GM18508 (cell line): Measurements from ENCODE around the gene KLHDC8B.

ENCODE experiments used
- ATAC-seq: cut with Tn5 transposase; IDR thresholded peaks from one replicate; pipeline ENCODE4 v1.9.1; 2021; ENCODE audit warnings: moderate number of reproducible peaks; ENCODE audit not compliant: insufficient read depth, unreplicated experiment

The KLHDC8B gene

DNA sequence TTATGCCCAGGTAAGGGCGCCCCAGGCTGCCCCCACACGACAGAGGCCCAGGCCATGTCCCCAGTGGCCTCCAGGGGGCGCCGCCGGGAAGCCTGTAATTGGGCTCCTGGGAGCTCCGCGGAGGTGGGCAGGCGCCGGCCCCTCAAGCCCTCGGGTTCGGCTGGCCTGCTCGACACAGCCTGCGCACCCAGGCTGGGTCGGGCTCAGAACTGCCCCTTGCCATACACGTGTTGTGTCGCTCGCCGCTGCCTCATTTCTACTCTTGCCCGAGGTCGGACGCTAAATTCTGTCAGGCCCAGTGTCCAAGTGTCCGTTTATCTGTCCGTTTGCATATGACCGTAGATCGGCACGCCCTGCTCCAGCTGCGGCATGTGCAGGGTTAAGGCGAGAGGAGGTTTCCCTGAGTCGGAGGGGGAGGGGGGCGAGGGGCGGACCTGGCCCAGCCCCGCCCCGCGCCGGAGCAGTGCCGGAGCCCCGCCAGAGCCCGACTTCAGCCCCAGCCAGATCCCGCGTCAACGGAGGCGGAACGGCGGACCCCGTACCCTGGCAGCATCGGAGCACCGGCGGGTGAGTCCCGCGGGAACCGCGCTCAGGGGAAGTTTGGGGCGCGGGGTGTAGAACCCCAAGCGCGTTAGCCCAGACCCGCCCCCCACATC, at the start of gene KLHDC8B:
KLHDC8B (plus strand) TSS at position 480 of the 656 bp plus-strand sequence. CDS start 1,172 bp downstream, outside the sequence.
- no peak for ATAC-seq

DNA sequence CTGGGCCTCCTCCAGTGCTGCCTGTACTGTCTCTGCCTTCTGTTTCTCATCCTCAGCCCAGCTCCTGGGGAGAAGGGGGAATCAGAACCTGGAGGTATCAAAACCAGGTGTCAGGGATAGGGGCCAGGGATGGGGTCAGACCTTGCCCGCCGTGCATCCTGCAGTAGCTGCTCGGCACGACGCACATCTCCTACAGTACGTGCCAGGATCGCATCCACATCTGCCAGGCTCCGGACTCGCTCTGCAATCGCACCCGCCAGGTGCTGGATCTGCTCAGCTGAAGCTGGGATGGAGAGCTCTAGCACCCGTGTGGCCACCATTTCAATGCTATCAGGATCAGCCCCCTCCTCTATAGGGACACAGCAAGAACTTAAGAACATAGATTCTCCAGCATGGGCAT, 49.4 kb upstream of the KLHDC8B start:
- ATAC-seq: no peak

- ATAC-seq: no peak
These were observed 48.9 kb upstream of the KLHDC8B start for GRCh38 chr3:49122451-49122850.

DNA sequence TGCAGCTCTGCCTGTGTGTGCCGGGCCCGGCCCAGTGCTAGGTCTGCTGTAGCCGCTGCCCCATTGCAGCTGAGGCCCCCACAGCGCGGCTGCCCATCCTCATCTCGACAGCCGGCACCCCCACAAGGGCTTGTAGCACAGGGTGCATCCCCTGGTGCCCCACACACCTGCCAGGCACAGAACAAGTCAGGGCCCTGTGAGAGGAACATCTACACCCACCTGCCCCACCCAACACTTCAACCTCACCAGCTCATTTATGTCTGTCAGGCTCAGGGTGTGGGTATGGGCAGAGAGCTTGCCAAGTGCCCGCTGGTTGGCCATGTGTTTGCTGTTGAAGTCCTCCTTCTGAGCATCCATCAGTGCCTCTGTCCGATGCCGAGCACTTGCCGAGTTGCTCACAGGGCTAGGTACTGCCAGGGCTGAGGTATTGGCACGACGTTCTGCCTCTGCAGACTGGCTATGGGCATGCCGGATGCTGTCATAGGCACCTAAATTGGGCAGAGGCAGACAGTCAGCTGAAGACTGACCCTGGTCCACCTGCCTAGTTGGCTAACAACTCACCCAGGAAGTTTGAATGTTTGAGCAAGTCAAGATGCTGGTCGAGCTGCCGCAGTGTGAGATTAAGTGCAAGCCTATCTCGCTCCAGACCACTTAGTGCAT, 48.4 kb upstream of the KLHDC8B start:
- ATAC-seq: no peak

DNA sequence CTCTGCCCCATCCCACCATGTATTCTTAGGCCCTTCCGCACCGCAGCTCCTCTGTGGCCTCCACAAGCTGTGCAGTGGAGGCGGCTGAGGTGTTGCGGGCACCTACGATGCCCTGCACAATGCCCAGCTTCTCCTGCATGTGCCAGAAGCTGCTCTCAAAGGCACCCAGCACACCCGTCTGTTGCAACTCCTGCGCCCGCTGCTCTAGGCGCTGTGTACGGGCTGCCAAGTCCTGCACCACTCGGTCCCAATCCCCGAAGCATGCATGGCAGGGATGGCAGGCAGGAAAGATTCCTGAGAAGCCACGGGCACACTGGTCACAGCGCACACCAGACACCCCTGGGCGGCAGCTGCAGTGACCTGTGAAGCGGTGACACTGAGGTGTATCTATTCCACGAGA, 47.7 kb upstream of the KLHDC8B start:
- ATAC-seq: no peak

DNA sequence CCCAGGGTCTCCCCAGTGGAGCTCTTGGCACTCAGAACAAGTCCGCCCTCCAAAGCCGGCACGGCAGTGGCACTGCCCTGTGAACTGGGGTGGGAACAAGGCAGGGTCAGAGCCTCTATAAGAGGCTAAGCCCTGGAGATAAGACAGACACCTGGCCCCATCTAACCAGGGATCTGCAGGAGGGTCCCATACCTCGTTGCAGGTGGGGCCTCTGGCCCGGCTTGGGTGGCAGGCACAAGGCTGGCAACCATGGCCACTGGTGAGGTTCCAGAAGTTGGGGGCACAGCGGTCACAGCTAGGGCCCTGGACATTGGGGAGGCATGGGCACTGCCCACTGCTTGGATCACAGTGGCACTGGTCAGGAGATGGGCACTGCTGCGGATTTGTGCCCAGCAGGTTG, 47.2 kb upstream of the KLHDC8B start:
- ATAC-seq: no peak

GRCh38 chr3:49124991-49125670, 46.3 kb upstream of the KLHDC8B start:
- no peak for ATAC-seq

DNA sequence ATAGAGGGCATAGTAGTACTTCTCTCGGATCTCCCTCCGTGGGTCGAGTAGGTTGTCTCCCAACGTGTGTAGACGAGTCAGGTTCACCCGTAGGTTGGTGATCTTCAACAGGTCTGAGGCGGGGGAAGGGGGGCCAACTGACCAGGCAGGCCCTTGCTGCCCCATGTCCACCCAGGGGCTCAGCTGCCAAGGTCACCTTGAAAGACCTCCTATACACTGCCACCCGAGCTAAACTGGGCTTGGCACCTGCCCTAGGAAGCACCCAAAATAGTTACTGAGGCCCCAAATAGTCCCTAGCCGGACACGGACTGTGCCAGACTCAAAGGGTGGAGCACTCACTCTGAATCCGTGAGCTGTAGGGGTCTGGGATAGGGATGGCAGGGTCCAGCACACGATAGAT, 40.4 kb upstream of the KLHDC8B start:
- ATAC-seq: no peak

DNA sequence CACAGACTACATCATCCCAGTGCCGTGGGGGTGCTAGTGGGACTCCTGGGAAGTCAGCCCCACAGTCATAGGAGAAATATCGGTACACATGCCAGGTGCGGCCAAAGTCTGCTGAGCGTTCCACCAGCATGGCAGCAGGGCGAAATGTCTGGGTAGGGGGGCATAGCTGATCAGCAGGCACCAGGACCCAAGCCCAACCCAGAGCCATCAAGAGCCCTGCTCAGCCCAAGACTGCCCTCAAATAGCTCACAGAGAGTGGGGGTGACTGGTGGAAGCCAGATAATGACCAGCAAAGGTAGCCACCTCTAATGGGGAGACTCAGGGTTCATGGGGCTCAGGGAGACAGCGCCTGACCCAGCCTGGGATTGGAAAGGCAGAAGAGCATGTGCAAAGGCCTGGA, 39.8 kb upstream of the KLHDC8B start:
- ATAC-seq: no peak

GRCh38 chr3:49132073-49132436, 39.3 kb upstream of the KLHDC8B start:
- no peak for ATAC-seq

DNA sequence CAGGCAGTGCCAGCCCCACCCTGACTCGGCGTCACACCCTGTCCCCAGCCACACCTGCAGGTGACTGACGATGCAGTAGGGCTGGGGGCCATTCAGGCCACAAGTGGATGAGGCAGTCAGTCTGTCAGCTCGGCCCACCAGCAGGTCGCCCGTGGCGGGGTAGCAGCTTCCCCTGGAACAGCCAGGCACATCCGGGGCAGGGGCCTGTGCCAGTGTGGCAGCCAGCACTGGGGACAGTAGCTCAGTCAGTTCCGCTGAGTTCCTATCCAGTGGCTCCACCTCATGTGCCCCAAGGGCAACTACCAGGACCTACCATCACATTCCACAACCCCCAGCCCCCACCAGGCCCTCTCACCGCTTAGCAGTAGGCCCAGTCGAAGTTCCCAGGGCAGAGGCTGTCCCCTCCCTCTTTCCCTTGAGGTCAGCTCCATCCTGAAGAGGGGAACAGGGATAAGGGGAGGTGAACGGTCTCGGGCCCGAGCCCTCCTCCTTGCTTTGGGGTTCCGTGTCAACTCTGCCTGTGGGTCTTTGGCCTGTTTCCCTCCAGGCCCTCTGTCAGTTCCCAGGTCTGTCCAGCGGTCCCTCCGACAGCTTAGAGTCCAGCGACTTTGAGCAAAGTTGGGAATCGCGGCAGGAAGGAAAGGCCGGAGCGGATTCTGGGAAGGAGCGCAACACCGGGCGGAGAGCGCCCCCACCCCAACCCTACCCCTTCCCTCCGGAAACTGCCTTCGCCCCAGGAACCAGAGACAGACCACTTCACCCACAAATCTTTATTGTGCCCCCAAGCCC, 38.8 kb upstream of the KLHDC8B start, which contains the start of gene LAMB2:
LAMB2 (minus strand) TSS at position 614 of the 789 bp plus-strand sequence; CDS start at position 431, 183 bp downstream.
- ATAC-seq: no peak

GRCh38 chr3:49133226-49133951, 38.0 kb upstream of the KLHDC8B start:
- ATAC-seq: no peak

DNA sequence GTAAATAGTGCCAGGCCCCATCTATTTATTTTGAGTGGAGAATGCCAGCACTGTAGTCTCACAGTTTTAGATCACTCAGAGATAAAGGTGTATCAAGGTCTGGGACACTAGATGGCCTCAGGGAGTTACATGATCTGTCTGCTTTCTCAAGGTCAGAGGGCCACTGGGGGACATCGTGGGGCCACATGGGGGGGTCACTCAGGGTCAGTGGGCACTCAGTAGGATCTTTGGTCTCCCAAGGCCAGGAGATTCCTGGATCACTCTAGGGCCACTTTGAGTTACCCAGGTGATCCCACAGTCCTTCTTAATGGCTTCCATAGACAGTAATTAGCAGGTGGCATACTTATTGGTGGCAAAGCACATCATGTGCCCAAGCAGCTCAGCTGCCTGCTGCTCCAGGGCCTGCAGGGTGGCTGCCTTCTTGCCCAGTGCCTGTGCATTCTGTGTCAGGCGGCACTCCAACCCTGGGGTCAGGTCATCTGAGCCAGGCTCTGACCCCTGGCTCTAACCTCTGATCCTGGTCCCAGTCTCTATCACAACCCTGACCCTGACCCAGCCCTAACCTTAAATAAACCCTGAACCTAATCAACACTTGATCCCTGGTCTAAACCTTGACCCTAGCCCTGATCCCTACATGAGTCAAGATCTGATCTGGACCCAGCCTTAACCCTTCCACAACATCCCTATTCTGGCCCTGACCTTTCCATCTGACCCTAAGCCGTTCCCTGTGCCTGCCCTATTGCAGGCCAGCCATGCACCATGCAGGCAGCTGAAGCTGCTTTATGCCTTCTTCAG, 36.7 kb upstream of the KLHDC8B start:
- no peak for ATAC-seq

- ATAC-seq: no peak
These were observed 35.9 kb upstream of the KLHDC8B start for GRCh38 chr3:49135499-49135898.

DNA sequence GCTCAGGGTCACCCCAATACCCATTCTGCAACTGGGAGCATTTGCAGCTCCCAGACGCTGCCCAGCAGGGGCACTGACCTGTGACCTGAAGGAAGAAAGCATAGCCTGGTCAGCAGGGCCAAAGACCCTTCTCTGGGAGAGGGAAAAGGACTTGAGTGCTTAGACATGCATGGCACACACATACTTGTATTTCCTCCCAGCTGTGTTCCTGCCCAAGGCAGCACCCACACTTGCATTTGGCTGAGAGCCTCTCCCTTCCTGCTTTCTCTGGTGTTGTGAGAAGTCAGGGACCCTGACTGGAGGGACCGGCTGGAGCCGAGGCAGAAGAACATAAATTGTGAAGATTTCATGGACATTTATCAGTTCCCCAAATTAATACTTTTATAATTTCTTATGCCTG, 31.3 kb upstream of the KLHDC8B start:
- no peak for ATAC-seq

DNA sequence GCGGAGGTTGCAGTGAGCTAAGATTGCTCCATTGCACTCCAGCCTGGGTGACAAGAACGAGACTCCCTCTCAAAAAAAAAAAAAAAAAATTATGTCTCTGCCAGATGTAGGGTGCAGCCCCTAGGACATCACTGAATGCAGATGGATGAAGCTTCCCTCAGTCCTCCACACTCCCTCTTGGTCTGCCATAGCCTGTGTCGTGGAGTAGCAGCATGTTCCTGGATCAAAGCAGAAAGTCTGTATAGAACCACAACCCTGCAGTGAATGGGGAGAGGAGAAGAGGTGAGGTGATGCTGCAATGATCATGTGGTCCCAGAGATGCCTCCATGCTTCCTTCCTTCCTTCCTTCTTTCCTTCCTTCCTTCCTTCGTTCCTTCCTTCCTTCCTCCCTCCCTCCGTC, 23.2 kb upstream of the KLHDC8B start:
- ATAC-seq: no peak

DNA sequence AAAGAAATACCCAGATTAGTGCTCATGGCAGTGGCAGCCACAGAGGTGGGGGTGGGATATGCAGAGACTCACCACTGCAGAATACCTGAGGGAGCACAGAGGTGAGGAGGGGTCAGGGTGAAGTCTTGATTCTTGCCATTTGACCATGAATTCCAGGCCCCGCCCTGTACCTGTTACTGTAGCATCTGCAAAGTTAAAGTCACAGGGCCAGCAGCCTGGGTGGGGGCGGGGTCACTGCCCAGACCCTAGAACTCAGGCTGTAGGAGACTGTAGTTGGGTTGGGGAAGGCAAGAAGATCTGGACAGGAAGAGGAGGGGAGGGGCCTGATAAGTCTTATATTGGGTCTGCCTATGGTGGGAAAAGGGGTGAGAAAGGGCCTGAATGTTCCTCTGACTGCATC, 19.8 kb upstream of the KLHDC8B start:
- no peak for ATAC-seq

DNA sequence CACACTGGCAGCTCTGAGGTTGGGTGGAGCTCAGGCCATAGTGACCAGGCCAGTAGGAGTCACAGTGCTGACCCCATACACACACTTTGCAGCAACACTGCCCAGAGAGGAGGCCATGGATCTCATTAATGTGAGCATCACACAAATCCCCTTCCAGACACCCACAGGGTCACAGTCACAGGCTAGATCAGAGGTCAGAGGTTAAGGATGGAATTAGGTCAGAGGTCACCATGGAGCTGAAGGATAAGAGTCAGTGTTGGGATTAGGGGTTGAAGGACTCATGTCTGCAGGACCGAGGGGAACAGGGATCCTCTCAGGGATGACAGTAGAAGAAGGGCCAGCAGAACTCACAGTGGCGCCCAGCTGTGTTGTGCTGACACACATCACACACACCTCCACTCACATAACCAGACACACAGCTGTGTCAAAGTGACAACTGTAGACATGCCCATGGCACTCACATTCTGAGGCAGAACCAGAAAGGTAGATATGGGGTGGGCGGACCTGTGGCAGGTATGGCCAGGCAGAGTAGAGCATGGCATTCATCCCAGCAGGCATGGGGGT, 18.0 kb upstream of the KLHDC8B start:
- no peak for ATAC-seq

DNA sequence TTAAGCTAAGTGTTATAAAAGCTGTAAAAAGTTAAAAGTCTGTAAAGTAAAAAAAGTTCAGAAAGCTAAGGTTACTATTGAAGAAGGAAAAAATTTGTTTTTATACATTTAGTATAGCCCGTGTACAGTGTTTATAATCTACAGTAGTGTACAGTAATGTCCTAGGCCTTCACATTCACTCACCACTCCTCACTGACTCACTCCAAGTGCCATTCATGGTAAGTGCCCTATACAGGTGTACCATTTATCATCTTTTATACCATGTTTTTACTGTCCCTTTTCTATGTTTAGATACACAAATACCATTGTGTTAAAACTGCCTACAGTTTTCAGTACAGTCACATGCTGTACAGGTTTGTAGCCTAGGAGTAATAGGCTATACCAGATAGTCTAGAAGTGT, 14.1 kb upstream of the KLHDC8B start:
- no peak for ATAC-seq
